NCI-H2196 treated with DMSO at 0.1 percent for 48 hours (cell line): ENCODE results near the gene VARS2.
"Not testable (repeated sequence)": the region's sequence is repeated elsewhere in the genome, so short reads cannot be mapped to it uniquely, and the experiment has no call there.

ENCODE experiments used
- DNase-seq: peaks from one replicate; lab custom pipeline; 2025; ENCODE audit not compliant: unreplicated experiment; lab: John Stamatoyannopoulos, UW

The VARS2 gene

GRCh38 chr6:30914076-30914853, at the start of gene VARS2:
Gene VARS2, plus strand, starts transcription at chr6:30914238. Its CDS starts 599 bp downstream, at chr6:30914837.
- peak; percentile 80 for DNase-seq

- no peak for DNase-seq
These were observed 49.7 kb upstream of the VARS2 start for GRCh38 chr6:30864325-30864724.

GRCh38 chr6:30869241-30869749, 44.7 kb upstream of the VARS2 start:
- DNase-seq: not testable (repeated sequence)

GRCh38 chr6:30870546-30870945, 43.5 kb upstream of the VARS2 start:
- DNase-seq: no peak

GRCh38 chr6:30871592-30872183, 42.4 kb upstream of the VARS2 start:
- DNase-seq: no peak

GRCh38 chr6:30873137-30873640, 40.8 kb upstream of the VARS2 start:
- no peak for DNase-seq

- DNase-seq: not testable (repeated sequence)
These were observed 40.2 kb upstream of the VARS2 start for GRCh38 chr6:30873795-30874194.

GRCh38 chr6:30875244-30876038, 38.6 kb upstream of the VARS2 start:
- DNase-seq: peak; percentile 94

- peak; percentile 24 for DNase-seq
These were observed 37.9 kb upstream of the VARS2 start for GRCh38 chr6:30876039-30876730.

GRCh38 chr6:30877419-30878262, 36.4 kb upstream of the VARS2 start:
- DNase-seq: peak; percentile 82

GRCh38 chr6:30879684-30880427, 34.2 kb upstream of the VARS2 start:
- no peak for DNase-seq

GRCh38 chr6:30880698-30881252, 33.3 kb upstream of the VARS2 start:
- DNase-seq: no peak

GRCh38 chr6:30881392-30882203, 32.4 kb upstream of the VARS2 start:
- DNase-seq: no peak

GRCh38 chr6:30882204-30882758, 31.8 kb upstream of the VARS2 start:
- no peak for DNase-seq

GRCh38 chr6:30882759-30883684, 31.0 kb upstream of the VARS2 start:
- DNase-seq: peak; percentile 61

GRCh38 chr6:30883685-30884520, 30.1 kb upstream of the VARS2 start, which contains the start of gene DDR1:
Gene DDR1, plus strand, starts transcription at chr6:30884519. Its CDS starts 4,211 bp downstream, at chr6:30888730.
- peak; percentile 80 for DNase-seq
